Parathyroid adenoma (tissue), 2 donors: ENCODE results near the gene CEACAM1.
"Not testable (repeated sequence)": the region's sequence is repeated elsewhere in the genome, so short reads cannot be mapped to it uniquely, and the experiment has no call there.

Source experiments
- H2AFZ ChIP-seq: fragments of 300-600 bp; sonication (generic); one replicate; pipeline ENCODE4 v1.7.0; 2017; ENCODE audit warnings: antibody characterized with exemption, mild to moderate bottlenecking
- H3K27ac ChIP-seq: fragments of 300-600 bp; sonication (generic); one replicate; pipeline ENCODE4 v1.7.0; 2017
- H3K27me3 ChIP-seq: fragments of 300-600 bp; sonication (generic); one replicate; pipeline ENCODE4 v1.7.0; 2017; ENCODE audit warnings: low read length; ENCODE audit not compliant: control insufficient read depth, insufficient read depth
- H3K36me3 ChIP-seq: fragments of 300-600 bp; sonication (generic); one replicate; pipeline ENCODE4 v1.7.0; 2017; ENCODE audit warnings: low read length; ENCODE audit not compliant: control insufficient read depth, insufficient read depth
- H3K4me1 ChIP-seq: fragments of 300-600 bp; sonication (generic); one replicate; pipeline ENCODE4 v1.7.0; 2017; ENCODE audit warnings: control low read depth
- H3K4me2 ChIP-seq: fragments of 300-600 bp; sonication (generic); one replicate; pipeline ENCODE4 v1.7.0; 2017; ENCODE audit warnings: low read length
- H3K4me3 ChIP-seq: fragments of 300-600 bp; sonication (generic); one replicate; pipeline ENCODE4 v1.7.0; 2017; ENCODE audit warnings: low read depth, low read length
- H3K79me2 ChIP-seq: fragments of 300-600 bp; sonication (generic); one replicate; pipeline ENCODE4 v1.7.0; 2017; ENCODE audit warnings: control low read depth
- H3K9ac ChIP-seq: fragments of 300-600 bp; sonication (generic); one replicate; pipeline ENCODE4 v1.7.0; 2017; ENCODE audit warnings: mild to moderate bottlenecking
- H3K9me3 ChIP-seq: fragments of 300-600 bp; sonication (generic); one replicate; pipeline ENCODE4 v1.7.0; 2017; ENCODE audit warnings: low read length; ENCODE audit not compliant: control insufficient read depth
- CTCF ChIP-seq: fragments of 300-600 bp; sonication (generic); IDR thresholded peaks from one replicate; pipeline ENCODE4 v1.7.0; 2017; ENCODE audit warnings: antibody characterized with exemption, mild to moderate bottlenecking
- donor health status: primary hyperparathyroidism.

CEACAM1 gene

GRCh38 chr19:42540071-42540553 lies 11.8 kb upstream of the CEACAM1 start:
- TF ChIP-seq CTCF: no peak
- Histone ChIP-seq H3K4me2 (no peak overlapping the region), H3K4me3 (no peak overlapping the region)

GRCh38 chr19:42538841-42539709 lies 10.8 kb upstream of the CEACAM1 start:
- H3K27ac ChIP-seq: no peak overlapping the region
- H3K9ac ChIP-seq: no peak overlapping the region
- H3K36me3 ChIP-seq: no peaks in the 10 kb centered on the region
- H3K4me2 ChIP-seq: no peak overlapping the region
- no peak for TF ChIP-seq CTCF
- no peaks in the 10 kb centered on the region for H3K79me2 ChIP-seq
- H2AFZ ChIP-seq: no peak overlapping the region
- no peak overlapping the region for H3K4me3 ChIP-seq
- no peaks in the 10 kb centered on the region for H3K4me1 ChIP-seq
- no peaks in the 10 kb centered on the region for H3K9me3 ChIP-seq
- H3K27me3 ChIP-seq: no peaks in the 10 kb centered on the region

More at GRCh38 chr19:42540071-42540553, 11.8 kb upstream of the CEACAM1 start:
- Histone ChIP-seq H3K27ac (no peak overlapping the region), H3K9me3 (no peaks in the 10 kb centered on the region), H3K79me2 (no peaks in the 10 kb centered on the region), H3K4me1 (no peaks in the 10 kb centered on the region), H3K9ac (no peak overlapping the region), H3K27me3 (no peaks in the 10 kb centered on the region), H2AFZ (no peak overlapping the region), H3K36me3 (no peaks in the 10 kb centered on the region)

- H3K9me3 ChIP-seq: not testable (repeated sequence)
Measured at GRCh38 chr19:42535276-42535675, 7.0 kb upstream of the CEACAM1 start.

GRCh38 chr19:42534391-42534790 lies 6.1 kb upstream of the CEACAM1 start:
- H3K27me3 ChIP-seq: no peaks in the 10 kb centered on the region
- no peak overlapping the region for H3K4me3 ChIP-seq
- no peak overlapping the region for H2AFZ ChIP-seq
- no peaks in the 10 kb centered on the region for H3K4me1 ChIP-seq
- H3K9me3 ChIP-seq: no peaks in the 10 kb centered on the region
- H3K27ac ChIP-seq: no peak overlapping the region
- no peak overlapping the region for H3K9ac ChIP-seq
- H3K36me3 ChIP-seq: no peaks in the 10 kb centered on the region
- no peak overlapping the region for H3K4me2 ChIP-seq
- H3K79me2 ChIP-seq: no peaks in the 10 kb centered on the region
- no peak for TF ChIP-seq CTCF

More at GRCh38 chr19:42535276-42535675, 7.0 kb upstream of the CEACAM1 start:
- H3K79me2 ChIP-seq, H3K27ac ChIP-seq, H3K36me3 ChIP-seq, H2AFZ ChIP-seq, H3K4me3 ChIP-seq, H3K4me2 ChIP-seq, H3K4me1 ChIP-seq, H3K9ac ChIP-seq, H3K27me3 ChIP-seq: not testable (repeated sequence)

- H2AFZ ChIP-seq: no peak overlapping the region
- H3K4me1 ChIP-seq: no peaks in the 10 kb centered on the region
- H3K9me3 ChIP-seq: no peaks in the 10 kb centered on the region
- H3K4me2 ChIP-seq: no peak overlapping the region
- no peak overlapping the region for H3K9ac ChIP-seq
- H3K4me3 ChIP-seq: no peak overlapping the region
- H3K27ac ChIP-seq: no peak overlapping the region
- TF ChIP-seq CTCF: no peak
- H3K36me3 ChIP-seq: no peaks in the 10 kb centered on the region
- no peaks in the 10 kb centered on the region for H3K27me3 ChIP-seq
- H3K79me2 ChIP-seq: no peaks in the 10 kb centered on the region
Measured at GRCh38 chr19:42532891-42533290, 4.6 kb upstream of the CEACAM1 start.
